BJ (cell line): ENCODE measurements around the gene LRTM2. TPM values are rescaled to one million over a fixed set of nuclear protein-coding genes. Genes with fewer than 3 reads are reported as not detected.

Source experiments
- CTCF ChIA-PET: fragments of 350-600 bp; formaldehyde crosslinking; extraction: SDS; loops from one replicate; lab custom pipeline; 2021; ENCODE audit warnings: antibody characterized with exemption, inconsistent platforms; lab: Yijun Ruan, JAX
- POLR2A ChIA-PET: fragments of 300-600 bp; sonication (Branson Sonifier 250); formaldehyde crosslinking; extraction: SDS; loops from one replicate; lab custom pipeline; 2021; ENCODE audit warnings: antibody characterized with exemption; lab: Charles Lee
- DNase-seq: peaks from one replicate; pipeline ENCODE4 v3.0.0-alpha.2; 2011; ENCODE audit warnings: low read depth
- H3K27me3 ChIP-seq: 2 replicates; pipeline ENCODE4 v1.6.0; 2011; ENCODE audit warnings: low read length; ENCODE audit not compliant: control insufficient read depth, insufficient read depth
- H3K36me3 ChIP-seq: 2 replicates; pipeline ENCODE4 v1.5.1; 2011; ENCODE audit warnings: low read length; ENCODE audit not compliant: control insufficient read depth, insufficient read depth
- H3K4me3 ChIP-seq: 2 replicates; pipeline ENCODE4 v1.5.1; 2011; ENCODE audit warnings: low read depth, mild to moderate bottlenecking, control low read depth, low read length
- polyA plus RNA-seq: library from polyadenylated mRNA; depleted of rRNA; stranded (reverse); fragments of >200 nt; gene quantifications from 2 replicates; pipeline ENCODE4 v1.2.3, GENCODE V29; 2011
- TF ChIP-seq, protein P1 (sequence below): IDR thresholded peaks from 2 replicates; pipeline ENCODE4 v1.5.1; 2011; ENCODE audit warnings: low read depth, mild to moderate bottlenecking, control low read depth, inconsistent platforms, low read length, moderate library complexity; ENCODE audit not compliant: insufficient read depth

Gene LRTM2
- polyA plus RNA-seq, 1 experiment = not detected

DNA sequence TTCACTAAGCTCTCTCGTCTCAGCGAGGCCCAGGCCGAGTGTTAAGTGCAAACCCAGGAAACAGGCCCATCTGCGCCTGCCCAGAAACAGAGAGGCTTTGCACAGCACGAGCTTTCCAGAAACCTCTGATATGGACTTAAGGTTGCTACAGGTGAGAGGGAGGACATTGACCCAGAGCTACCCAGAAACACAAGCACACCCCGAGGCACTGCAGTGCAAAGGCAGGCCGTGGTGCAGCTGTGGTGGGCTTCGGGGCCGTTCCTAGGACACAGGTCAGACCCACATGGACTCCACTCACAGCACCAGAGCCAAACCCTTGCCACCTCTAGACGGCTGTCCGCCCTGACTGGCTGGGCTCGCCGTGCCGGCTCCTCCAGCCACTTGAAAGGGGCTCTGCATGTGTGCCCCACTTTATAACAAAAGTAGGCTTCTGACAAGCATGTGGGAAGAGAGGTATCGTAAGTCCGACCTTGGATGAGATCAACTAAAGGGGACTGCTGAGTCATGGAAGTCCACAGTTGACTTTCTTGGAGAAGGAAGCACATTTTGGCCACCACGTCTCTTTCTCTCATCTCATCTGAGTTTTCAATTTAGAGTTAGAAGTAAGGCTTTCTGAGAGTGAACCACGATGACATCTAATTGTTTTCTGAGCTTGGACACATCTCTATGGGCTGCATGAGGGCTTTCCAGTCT lies 59.9 kb downstream of the LRTM2 start:
- no peaks in the 10 kb centered on the region for H3K36me3 ChIP-seq
- CTCF ChIA-PET = no interaction called here
- TF ChIP-seq, protein P1, sequence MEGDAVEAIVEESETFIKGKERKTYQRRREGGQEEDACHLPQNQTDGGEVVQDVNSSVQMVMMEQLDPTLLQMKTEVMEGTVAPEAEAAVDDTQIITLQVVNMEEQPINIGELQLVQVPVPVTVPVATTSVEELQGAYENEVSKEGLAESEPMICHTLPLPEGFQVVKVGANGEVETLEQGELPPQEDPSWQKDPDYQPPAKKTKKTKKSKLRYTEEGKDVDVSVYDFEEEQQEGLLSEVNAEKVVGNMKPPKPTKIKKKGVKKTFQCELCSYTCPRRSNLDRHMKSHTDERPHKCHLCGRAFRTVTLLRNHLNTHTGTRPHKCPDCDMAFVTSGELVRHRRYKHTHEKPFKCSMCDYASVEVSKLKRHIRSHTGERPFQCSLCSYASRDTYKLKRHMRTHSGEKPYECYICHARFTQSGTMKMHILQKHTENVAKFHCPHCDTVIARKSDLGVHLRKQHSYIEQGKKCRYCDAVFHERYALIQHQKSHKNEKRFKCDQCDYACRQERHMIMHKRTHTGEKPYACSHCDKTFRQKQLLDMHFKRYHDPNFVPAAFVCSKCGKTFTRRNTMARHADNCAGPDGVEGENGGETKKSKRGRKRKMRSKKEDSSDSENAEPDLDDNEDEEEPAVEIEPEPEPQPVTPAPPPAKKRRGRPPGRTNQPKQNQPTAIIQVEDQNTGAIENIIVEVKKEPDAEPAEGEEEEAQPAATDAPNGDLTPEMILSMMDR = no peak
- POLR2A ChIA-PET = no interaction called here
- DNase-seq = no peak
- peaks cover 12% of the 10 kb centered on the region for H3K27me3 ChIP-seq
- no peak overlapping the region for H3K4me3 ChIP-seq

DNA sequence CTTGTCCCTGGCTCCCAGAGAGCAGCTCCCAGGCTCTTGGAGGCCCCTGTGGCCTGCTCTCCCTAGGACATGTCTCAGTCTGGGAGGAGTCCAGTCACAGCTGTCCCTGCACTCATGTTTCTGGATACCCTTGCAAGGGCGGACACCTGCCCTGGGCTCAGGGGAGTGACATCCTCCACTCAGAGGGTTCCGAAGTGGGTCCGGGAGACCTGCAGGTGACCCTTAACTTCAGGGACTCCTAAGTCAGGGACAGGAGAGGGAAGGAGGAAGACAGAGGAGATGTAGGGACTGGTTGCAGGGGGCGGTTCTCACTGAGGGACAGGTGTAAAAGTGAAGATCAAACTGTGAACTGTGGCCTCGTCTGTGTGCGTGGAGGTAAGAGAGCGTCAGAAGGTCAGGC lies 60.5 kb downstream of the LRTM2 start:
- no peak for DNase-seq
- TF ChIP-seq, protein P1 = no peak
- CTCF ChIA-PET = no interaction called here
- peaks cover 13% of the 10 kb centered on the region for H3K27me3 ChIP-seq
- H3K4me3 ChIP-seq = no peak overlapping the region
- POLR2A ChIA-PET = no interaction called here
- H3K36me3 ChIP-seq = no peaks in the 10 kb centered on the region

DNA sequence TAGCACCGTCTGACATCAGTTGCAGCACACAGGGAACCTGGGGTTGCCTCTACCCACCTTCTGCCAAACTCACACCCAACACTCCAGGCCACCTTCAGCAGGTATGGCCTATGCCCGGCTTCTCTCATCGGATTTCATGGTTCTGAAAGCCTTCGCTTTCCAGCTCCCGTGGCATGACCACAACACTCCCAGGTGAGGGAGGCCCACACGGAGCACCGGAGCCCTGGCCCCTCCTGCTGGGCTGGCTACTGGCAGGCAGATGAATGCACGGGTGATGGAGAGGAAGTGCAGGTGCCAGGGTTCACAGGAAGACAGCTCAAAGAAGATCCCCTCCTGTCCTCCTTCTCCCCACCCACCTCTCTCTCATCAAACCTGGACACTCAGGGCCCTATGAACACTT lies 60.9 kb downstream of the LRTM2 start:
- ChIA-PET POLR2A (no interaction called here), CTCF (no interaction called here)
- Histone ChIP-seq H3K4me3 (no peak overlapping the region), H3K27me3 (peaks cover 15% of the 10 kb centered on the region), H3K36me3 (no peaks in the 10 kb centered on the region)
- no peak for DNase-seq
- TF ChIP-seq, protein P1 = no peak

DNA sequence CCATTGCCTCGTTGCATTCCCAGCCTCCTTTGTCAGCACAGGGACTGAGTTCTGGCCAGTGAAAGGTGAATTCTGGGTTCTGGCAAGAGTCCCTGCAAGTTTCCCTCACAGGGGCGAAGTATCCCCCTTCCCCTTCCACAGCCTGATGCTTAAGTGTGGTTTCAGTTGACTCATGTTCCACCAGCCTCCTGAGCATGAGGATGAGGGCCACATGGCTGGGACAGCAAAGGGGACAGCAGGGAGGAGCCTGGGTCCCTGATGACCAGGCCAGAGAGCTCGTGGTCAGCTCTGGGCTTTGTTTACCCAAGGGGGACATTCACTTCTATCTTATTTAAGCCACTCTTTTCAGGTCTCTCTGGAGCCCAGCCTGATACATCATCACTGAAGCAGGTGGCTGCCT lies 61.6 kb downstream of the LRTM2 start:
- ChIA-PET POLR2A (no interaction called here), CTCF (interaction anchor here (0.9 kb wide), 1 partner anchor 57 kb away, joined by 3 read pairs; no protein-coding TSS in a partner anchor)
- Histone ChIP-seq H3K27me3 (peaks cover 18% of the 10 kb centered on the region), H3K36me3 (no peaks in the 10 kb centered on the region), H3K4me3 (no peak overlapping the region)
- no peak for DNase-seq
- TF ChIP-seq, protein P1 = no peak

DNA sequence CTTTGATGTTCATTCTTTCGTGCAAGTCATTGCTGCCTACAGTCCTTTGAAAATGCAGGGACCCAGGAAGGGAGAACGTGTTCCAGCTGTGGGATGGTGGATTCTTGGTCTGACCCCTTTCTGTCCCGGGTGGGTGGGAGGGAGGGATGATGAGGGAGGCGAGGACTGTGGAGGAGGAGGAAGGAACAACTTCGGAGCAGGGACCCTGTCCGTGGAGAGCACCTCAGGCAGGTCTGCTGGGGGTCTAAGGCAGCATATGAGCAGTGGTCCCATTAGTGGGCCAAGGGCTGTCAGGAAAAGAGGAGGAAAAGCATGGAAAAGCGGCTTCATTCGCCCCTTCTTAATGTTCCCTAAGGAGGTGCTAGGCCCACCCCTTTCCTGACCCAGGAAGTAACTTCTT lies 62.0 kb downstream of the LRTM2 start:
- POLR2A ChIA-PET = no interaction called here
- no peak for DNase-seq
- CTCF ChIA-PET = interaction anchor here (0.9 kb wide), 1 partner anchor 57 kb away, joined by 3 read pairs; no protein-coding TSS in a partner anchor
- Histone ChIP-seq H3K27me3 (peaks cover 20% of the 10 kb centered on the region), H3K4me3 (no peak overlapping the region), H3K36me3 (no peaks in the 10 kb centered on the region)
- TF ChIP-seq, protein P1 = no peak
